ENCODE data around the gene PRB4. TPM values are rescaled to one million over a fixed set of nuclear protein-coding genes. Genes with fewer than 3 reads are reported as not detected.

PRB4 gene
- total RNA-seq, 1 experiment from 2014 or later, result not detected

DNA sequence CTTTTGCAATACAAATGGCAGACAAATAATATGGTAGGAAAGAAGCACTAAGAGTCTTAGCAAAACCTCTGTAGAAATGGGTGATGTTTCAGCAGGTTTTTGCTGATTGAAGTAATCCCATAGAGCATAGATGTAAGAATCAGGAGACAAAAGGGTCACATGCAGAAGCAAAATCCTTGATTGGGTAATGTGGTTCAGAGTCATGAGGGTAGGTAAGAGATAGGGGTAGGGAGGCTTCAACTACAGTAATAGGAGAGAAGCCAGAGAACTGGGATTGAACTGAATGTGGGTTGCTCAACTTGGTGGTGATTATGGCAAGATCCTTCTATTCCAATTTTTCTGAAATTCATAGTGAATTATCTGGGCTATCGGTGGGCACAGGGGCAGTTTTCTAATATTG is 45.7 kb downstream of the PRB4 start:
- Histone ChIP-seq H3K36me3 (ENCODE audit: control insufficient read depth, insufficient read depth, low read length) (no peaks in the 10 kb centered on the region), H3K4me1 (no peaks in the 10 kb centered on the region), H3K27me3 (replicated peaks; ENCODE audit: control insufficient read depth, insufficient read depth, low read length) (no peaks in the 10 kb centered on the region; the same call in 1 of the 2 replicates), H3K9me3 (peaks cover 4% of the 10 kb centered on the region; the same call in 1 of the 2 replicates), H3K4me3 (ENCODE audit: low read depth, low read length) (no peak overlapping the region)
- POLR2A ChIA-PET, result no interaction called here
- no peak overlapping the region for H3K27ac Mint-ChIP-seq (ENCODE audit: unreplicated experiment)
- H3K9me3 Mint-ChIP-seq (ENCODE audit: unreplicated experiment), result peaks cover 14% of the 10 kb centered on the region
- intact Hi-C loops (cut with micrococcal nuclease; ENCODE audit: unreplicated experiment), result no loop called here
- no TSS peak for BruUV-seq (replicated peaks)
- CTCF ChIA-PET, result no interaction called here
- no peak for DNase-seq
- H3K27me3 Mint-ChIP-seq (ENCODE audit: insufficient read depth, unreplicated experiment), result peaks cover 18% of the 10 kb centered on the region
- no peaks in the 10 kb centered on the region for H3K4me1 Mint-ChIP-seq (ENCODE audit: low read depth, unreplicated experiment)
- no peak overlapping the region for H3K4me3 Mint-ChIP-seq (ENCODE audit: unreplicated experiment)
- no peaks in the 10 kb centered on the region for H3K36me3 Mint-ChIP-seq (ENCODE audit: insufficient read depth, unreplicated experiment)
- TF ChIP-seq, protein P1, sequence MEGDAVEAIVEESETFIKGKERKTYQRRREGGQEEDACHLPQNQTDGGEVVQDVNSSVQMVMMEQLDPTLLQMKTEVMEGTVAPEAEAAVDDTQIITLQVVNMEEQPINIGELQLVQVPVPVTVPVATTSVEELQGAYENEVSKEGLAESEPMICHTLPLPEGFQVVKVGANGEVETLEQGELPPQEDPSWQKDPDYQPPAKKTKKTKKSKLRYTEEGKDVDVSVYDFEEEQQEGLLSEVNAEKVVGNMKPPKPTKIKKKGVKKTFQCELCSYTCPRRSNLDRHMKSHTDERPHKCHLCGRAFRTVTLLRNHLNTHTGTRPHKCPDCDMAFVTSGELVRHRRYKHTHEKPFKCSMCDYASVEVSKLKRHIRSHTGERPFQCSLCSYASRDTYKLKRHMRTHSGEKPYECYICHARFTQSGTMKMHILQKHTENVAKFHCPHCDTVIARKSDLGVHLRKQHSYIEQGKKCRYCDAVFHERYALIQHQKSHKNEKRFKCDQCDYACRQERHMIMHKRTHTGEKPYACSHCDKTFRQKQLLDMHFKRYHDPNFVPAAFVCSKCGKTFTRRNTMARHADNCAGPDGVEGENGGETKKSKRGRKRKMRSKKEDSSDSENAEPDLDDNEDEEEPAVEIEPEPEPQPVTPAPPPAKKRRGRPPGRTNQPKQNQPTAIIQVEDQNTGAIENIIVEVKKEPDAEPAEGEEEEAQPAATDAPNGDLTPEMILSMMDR (IDR thresholded peaks at IDR 0.05; ENCODE audit: insufficient read depth in 1 of 2, low read depth in 1 of 2, low read length in 1 of 2, severe bottlenecking in 1 of 2, unreplicated experiment in 1 of 2), result no peak

Other genes starting within 250 kb of the PRB4 start
- gene TAS2R46, start 248.1 kb downstream of the PRB4 start, total RNA-seq (2022), result 2.3 and 3.8 TPM in 2 replicates
- gene TAS2R43, start 218.1 kb downstream of the PRB4 start, total RNA-seq (2022), result not detected in 2 replicates
- gene TAS2R30, start 175.8 kb downstream of the PRB4 start, total RNA-seq (2022), result 3.8 and 5.8 TPM in 2 replicates
- 22.4 and 24.9 TPM in 2 replicates for gene SMIM10L1, start 139.2 kb downstream of the PRB4 start, total RNA-seq (2022)
- gene TAS2R42, start 123.5 kb downstream of the PRB4 start, total RNA-seq (2022), result not detected in 2 replicates
- gene PRB3, start 40.7 kb downstream of the PRB4 start, total RNA-seq (2022), result not detected in 2 replicates
- gene PRB2, start 85.1 kb upstream of the PRB4 start, total RNA-seq (2022), result not detected in 2 replicates

Measured in Caco-2 (cell line).